ENCODE measurements around the gene ZNF835. TPM values are rescaled to one million over a fixed set of nuclear protein-coding genes. Genes with fewer than 3 reads are reported as not detected.

ZNF835 gene
- 0.10 and 0.43 TPM in 2 replicates for total RNA-seq (2014; rRNA removed; shearing (Covaris generic))

- Histone ChIP-seq H3K27ac (no peak within 1 kb of the TSS), H3K4me3 (peak within 1 kb of the TSS; percentile 45), H3K27me3 (no peaks in the 10 kb centered on the region), H3K9me3 (replicated peaks) (no peaks in the 10 kb centered on the region), H3K36me3 (no peaks in the 10 kb centered on the region), H3K4me1 (no peaks in the 10 kb centered on the region)
- peak; percentile 55 to 62 for DNase-seq
Measured at GRCh38 chr19:56671613-56671994, at the start of gene ZNF835. Gene ZNF835 (minus strand): TSS chr19:56671757. CDS start chr19:56665198, 6,559 bp downstream.

- peak; percentile 67 to 69 for DNase-seq
- H3K36me3 ChIP-seq: no peaks in the 10 kb centered on the region; the same call in 1 of the 2 replicates
- no peak overlapping the region for H3K27ac ChIP-seq
- H3K27me3 ChIP-seq: no peaks in the 10 kb centered on the region
- no peak overlapping the region for H3K4me3 ChIP-seq
- 0 out of 2 replicates have a peak, but pooled peaks cover 4% of the 10 kb centered on the region for H3K9me3 ChIP-seq (replicated peaks)
- no peaks in the 10 kb centered on the region for H3K4me1 ChIP-seq
Measured at GRCh38 chr19:56720281-56720680, 48.7 kb upstream of the ZNF835 start.

- no peak overlapping the region for H3K4me3 ChIP-seq
Measured at GRCh38 chr19:56718231-56718630, 46.7 kb upstream of the ZNF835 start.

GRCh38 chr19:56712611-56713276 lies 41.2 kb upstream of the ZNF835 start:
- Histone ChIP-seq H3K27ac (no peak overlapping the region), H3K9me3 (replicated peaks) (no peaks in the 10 kb centered on the region), H3K4me3 (no peak overlapping the region), H3K27me3 (no peaks in the 10 kb centered on the region), H3K4me1 (no peaks in the 10 kb centered on the region), H3K36me3 (no peaks in the 10 kb centered on the region)
- no peak for DNase-seq

More at GRCh38 chr19:56718231-56718630, 46.7 kb upstream of the ZNF835 start:
- H3K27me3 ChIP-seq: no peaks in the 10 kb centered on the region
- H3K36me3 ChIP-seq: no peaks in the 10 kb centered on the region; the same call in 1 of the 2 replicates
- no peaks in the 10 kb centered on the region for H3K4me1 ChIP-seq
- no peak overlapping the region for H3K27ac ChIP-seq
- 0 out of 2 replicates have a peak, but pooled peaks cover 4% of the 10 kb centered on the region for H3K9me3 ChIP-seq (replicated peaks)
- peak; percentile 19 to 34 for DNase-seq

- H3K36me3 ChIP-seq: no peaks in the 10 kb centered on the region
- H3K27ac ChIP-seq: no peak overlapping the region
- no peak overlapping the region for H3K4me3 ChIP-seq
- DNase-seq: peak in 1 of 2 experiments; percentile 24
- no peaks in the 10 kb centered on the region for H3K4me1 ChIP-seq
- H3K27me3 ChIP-seq: no peaks in the 10 kb centered on the region
- H3K9me3 ChIP-seq (replicated peaks): no peaks in the 10 kb centered on the region
Measured at GRCh38 chr19:56710437-56710836, 38.9 kb upstream of the ZNF835 start.

- Histone ChIP-seq H3K4me1 (no peaks in the 10 kb centered on the region), H3K9me3 (replicated peaks) (no peaks in the 10 kb centered on the region), H3K27me3 (no peaks in the 10 kb centered on the region), H3K36me3 (no peaks in the 10 kb centered on the region), H3K27ac (no peak overlapping the region), H3K4me3 (no peak overlapping the region)
- no peak for DNase-seq
Measured at GRCh38 chr19:56707821-56708220, 36.3 kb upstream of the ZNF835 start.

GRCh38 chr19:56705939-56706338 lies 34.4 kb upstream of the ZNF835 start:
- Histone ChIP-seq H3K27me3 (no peaks in the 10 kb centered on the region), H3K36me3 (no peaks in the 10 kb centered on the region), H3K27ac (no peak overlapping the region), H3K4me1 (no peaks in the 10 kb centered on the region), H3K9me3 (replicated peaks) (no peaks in the 10 kb centered on the region), H3K4me3 (no peak overlapping the region)
- DNase-seq: peak in 1 of 2 experiments; percentile 31

GRCh38 chr19:56701895-56702294 lies 30.3 kb upstream of the ZNF835 start:
- no peak overlapping the region for H3K27ac ChIP-seq
- H3K4me3 ChIP-seq: no peak overlapping the region
- no peaks in the 10 kb centered on the region for H3K9me3 ChIP-seq (replicated peaks)
- H3K36me3 ChIP-seq: no peaks in the 10 kb centered on the region
- no peak for DNase-seq
- H3K27me3 ChIP-seq: no peaks in the 10 kb centered on the region
- no peaks in the 10 kb centered on the region for H3K4me1 ChIP-seq

GRCh38 chr19:56699552-56699951 lies 28.0 kb upstream of the ZNF835 start:
- DNase-seq: no peak
- no peaks in the 10 kb centered on the region for H3K36me3 ChIP-seq
- no peak overlapping the region for H3K27ac ChIP-seq
- H3K9me3 ChIP-seq (replicated peaks): no peaks in the 10 kb centered on the region
- no peaks in the 10 kb centered on the region for H3K27me3 ChIP-seq
- H3K4me3 ChIP-seq: no peak overlapping the region
- no peaks in the 10 kb centered on the region for H3K4me1 ChIP-seq

GRCh38 chr19:56692206-56692895 lies 20.8 kb upstream of the ZNF835 start:
- H3K9me3 ChIP-seq (replicated peaks): no peaks in the 10 kb centered on the region; the same call in 1 of the 2 replicates
- DNase-seq: peak; percentile 20 to 27

GRCh38 chr19:56690670-56691069 lies 19.1 kb upstream of the ZNF835 start:
- Histone ChIP-seq H3K36me3 (no peaks in the 10 kb centered on the region), H3K4me3 (no peak overlapping the region), H3K4me1 (peaks cover 7% of the 10 kb centered on the region; the same call in 1 of the 2 replicates), H3K27ac (no peak overlapping the region), H3K9me3 (replicated peaks) (no peaks in the 10 kb centered on the region; the same call in 1 of the 2 replicates), H3K27me3 (no peaks in the 10 kb centered on the region)
- DNase-seq: no peak

More at GRCh38 chr19:56692206-56692895, 20.8 kb upstream of the ZNF835 start:
- H3K27me3 ChIP-seq: no peaks in the 10 kb centered on the region
- H3K27ac ChIP-seq: no peak overlapping the region
- H3K4me1 ChIP-seq: peaks cover 5% of the 10 kb centered on the region; the same call in 1 of the 2 replicates
- H3K36me3 ChIP-seq: no peaks in the 10 kb centered on the region
- H3K4me3 ChIP-seq: no peak overlapping the region

- H3K27me3 ChIP-seq: no peaks in the 10 kb centered on the region
- no peaks in the 10 kb centered on the region for H3K36me3 ChIP-seq
- no peak overlapping the region for H3K4me3 ChIP-seq
- H3K9me3 ChIP-seq (replicated peaks): no peaks in the 10 kb centered on the region; the same call in none of the 2 replicates
- no peak for DNase-seq
- no peak overlapping the region for H3K27ac ChIP-seq
- peaks cover 7% of the 10 kb centered on the region; the same call in 1 of the 2 replicates for H3K4me1 ChIP-seq
Measured at GRCh38 chr19:56689198-56689597, 17.6 kb upstream of the ZNF835 start.

GRCh38 chr19:56687031-56687430 lies 15.5 kb upstream of the ZNF835 start:
- Histone ChIP-seq H3K27me3 (no peaks in the 10 kb centered on the region), H3K9me3 (replicated peaks) (no peaks in the 10 kb centered on the region; the same call in none of the 2 replicates), H3K4me3 (no peak overlapping the region), H3K4me1 (peaks cover 14% of the 10 kb centered on the region; the same call in 1 of the 2 replicates), H3K36me3 (no peaks in the 10 kb centered on the region), H3K27ac (peak overlapping the region; percentile 57)
- peak; percentile 49 to 56 for DNase-seq

- Histone ChIP-seq H3K9me3 (replicated peaks) (no peaks in the 10 kb centered on the region; the same call in 1 of the 2 replicates), H3K27ac (peak overlapping the region; percentile 88), H3K36me3 (no peaks in the 10 kb centered on the region), H3K4me3 (no peak overlapping the region), H3K27me3 (no peaks in the 10 kb centered on the region), H3K4me1 (peaks cover 14% of the 10 kb centered on the region; the same call in 1 of the 2 replicates)
- peak; percentile 62 to 84 for DNase-seq
Measured at GRCh38 chr19:56683116-56683515, 11.6 kb upstream of the ZNF835 start.

- no peaks in the 10 kb centered on the region; the same call in 1 of the 2 replicates for H3K9me3 ChIP-seq (replicated peaks)
- DNase-seq: no peak
- peaks cover 6% of the 10 kb centered on the region; the same call in 1 of the 2 replicates for H3K4me1 ChIP-seq
- H3K36me3 ChIP-seq: no peaks in the 10 kb centered on the region
- no peaks in the 10 kb centered on the region for H3K27me3 ChIP-seq
- no peak overlapping the region for H3K4me3 ChIP-seq
- H3K27ac ChIP-seq: no peak overlapping the region
Measured at GRCh38 chr19:56681702-56682101, 10.1 kb upstream of the ZNF835 start.

Data from SJCRH30 (cell line).